Stimulated activated CD8-positive, alpha-beta memory T cell treated with anti-CD3 and anti-CD28 coated beads, Interleukin-15, amount 100 ng/mL, for 4 hours (primary cell): ENCODE results near the gene FTO.

Source experiments
- DNase-seq, 2 donors: peaks; one replicate each; pipeline ENCODE4 v3.0.0-alpha.2; 2020; ENCODE audit warnings: low read depth in 2 of 2

The FTO gene

DNA sequence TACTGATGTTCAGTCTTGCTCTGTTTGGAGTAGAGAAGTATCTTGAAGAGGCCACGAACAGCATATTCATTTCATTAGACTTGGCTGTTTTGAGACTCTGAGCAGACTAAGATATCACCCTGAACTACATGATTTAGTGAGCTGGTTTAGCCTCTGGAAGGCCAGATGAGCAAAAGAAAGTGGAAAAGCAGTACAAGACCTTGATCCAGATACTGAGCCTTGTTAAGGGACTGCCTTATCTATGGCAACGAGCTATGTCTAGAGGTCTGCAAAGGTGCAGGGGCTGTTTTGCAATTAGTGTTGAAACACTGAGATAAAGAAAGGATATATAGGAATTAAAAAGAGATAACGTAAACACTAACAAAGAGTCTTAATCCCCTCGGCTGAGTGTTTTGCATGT, 351.2 kb downstream of the FTO start:
- no peak for DNase-seq

DNA sequence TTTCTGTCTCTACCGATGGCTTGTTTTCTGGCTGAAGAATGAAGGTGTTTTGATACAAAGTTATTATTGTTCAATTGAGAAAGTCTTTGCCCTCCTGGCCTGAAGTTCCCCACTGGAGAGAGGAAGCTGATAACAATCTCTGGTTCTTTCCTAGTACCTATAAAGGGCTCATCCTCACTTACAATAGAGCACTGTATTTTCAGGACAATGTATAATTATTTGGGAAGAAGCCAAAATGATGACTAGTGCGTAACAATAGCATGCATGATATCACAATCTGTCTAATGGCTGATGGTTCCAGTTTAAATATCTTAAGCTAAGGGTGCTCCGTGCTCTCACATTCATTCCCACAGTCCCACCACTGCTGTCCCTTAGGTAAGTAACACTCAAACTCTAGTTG, 351.9 kb downstream of the FTO start:
- no peak for DNase-seq

DNA sequence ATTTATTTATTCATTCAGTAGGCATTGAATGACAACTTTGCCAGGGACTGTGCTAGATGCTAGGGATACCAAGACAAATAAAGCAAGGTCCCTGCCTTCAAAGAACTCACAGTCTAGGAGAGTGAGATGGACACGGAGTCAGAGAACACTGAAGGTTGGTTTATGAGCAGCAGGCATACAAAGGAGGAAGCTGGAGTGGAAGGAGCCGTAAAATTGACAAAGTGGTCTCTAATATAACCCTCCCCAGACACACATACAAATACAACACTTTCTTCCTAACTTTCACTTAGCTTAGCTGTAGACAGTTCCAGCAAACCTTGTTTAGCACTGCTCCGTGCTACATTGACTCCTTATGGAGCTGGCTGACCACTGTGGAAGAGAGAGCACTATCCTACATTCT, 353.0 kb downstream of the FTO start:
- no peak for DNase-seq

DNA sequence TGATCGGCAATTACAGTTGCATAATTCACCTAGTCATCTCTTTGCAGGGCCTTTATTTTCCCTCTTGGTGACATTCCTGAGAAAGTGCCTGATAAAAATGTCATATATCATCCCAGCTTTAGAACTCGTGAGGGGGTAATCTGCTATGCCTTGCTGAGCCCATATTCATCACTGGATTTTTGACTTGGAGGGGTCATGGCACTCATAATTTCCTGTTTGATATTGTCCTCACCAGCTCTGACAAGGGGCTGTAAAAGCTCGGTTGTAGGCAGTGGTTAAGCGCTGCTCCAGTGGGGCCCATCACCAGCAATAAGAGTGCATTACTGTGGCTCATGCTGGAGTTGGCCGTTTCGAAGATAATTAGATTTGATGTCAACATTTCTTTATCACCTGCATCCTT, 355.4 kb downstream of the FTO start:
- no peak for DNase-seq

DNA sequence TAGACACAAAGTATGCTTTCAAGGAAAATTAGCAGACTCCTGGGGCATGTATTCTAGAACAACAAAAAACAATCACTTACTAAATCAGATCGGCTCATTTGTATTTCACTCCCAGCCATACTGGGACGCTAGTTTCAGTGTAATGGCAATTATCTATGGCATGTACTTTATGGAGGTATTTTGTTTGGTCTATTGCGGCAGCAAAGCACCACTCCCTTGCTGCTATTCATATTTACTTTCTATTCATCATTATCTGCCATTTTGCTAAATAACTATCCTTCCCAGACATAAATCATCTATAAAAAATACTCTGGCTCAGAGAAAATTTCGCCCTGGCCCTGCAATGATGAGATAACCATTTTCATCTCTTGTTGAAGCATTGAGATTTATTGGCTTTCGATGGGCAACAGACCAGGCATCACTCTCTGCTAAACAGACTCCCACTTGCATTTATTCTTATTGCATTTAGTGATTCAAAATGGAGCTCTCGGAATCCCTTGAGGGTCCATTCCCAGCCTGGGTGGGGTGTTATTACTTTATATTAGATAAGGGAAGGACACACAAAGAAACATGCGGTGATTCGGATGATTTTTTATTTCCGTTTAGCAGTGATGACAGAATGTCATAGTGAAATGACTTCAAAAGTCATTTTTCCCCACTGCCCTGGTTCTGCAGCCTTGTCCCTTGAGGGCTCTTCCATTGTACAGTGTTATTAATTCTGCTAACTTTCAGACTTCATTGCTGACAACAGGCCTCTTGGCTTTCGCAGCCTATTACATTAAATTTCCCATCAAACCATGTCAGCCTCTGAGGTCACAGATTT, 356.9 kb downstream of the FTO start:
- no peak for DNase-seq

DNA sequence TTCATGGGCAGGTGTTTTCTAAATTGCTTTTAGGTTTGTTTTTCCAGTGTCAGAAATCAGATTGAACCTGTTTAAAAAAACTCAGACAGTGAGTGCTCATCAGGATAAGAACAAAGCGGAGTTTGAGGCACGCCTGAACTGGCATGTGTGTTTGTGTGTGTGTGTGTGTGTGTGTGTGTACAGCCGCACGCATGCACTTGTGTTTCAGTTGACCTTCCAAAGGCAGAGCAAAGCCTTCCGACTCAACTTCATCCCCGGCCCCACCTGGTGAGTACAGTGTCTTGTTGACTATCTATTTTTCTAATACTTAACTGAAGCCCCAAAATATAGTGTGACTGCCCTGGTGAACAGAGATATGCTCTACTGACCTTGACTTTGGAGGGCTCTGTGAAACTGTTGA, 357.5 kb downstream of the FTO start:
- no peak for DNase-seq

DNA sequence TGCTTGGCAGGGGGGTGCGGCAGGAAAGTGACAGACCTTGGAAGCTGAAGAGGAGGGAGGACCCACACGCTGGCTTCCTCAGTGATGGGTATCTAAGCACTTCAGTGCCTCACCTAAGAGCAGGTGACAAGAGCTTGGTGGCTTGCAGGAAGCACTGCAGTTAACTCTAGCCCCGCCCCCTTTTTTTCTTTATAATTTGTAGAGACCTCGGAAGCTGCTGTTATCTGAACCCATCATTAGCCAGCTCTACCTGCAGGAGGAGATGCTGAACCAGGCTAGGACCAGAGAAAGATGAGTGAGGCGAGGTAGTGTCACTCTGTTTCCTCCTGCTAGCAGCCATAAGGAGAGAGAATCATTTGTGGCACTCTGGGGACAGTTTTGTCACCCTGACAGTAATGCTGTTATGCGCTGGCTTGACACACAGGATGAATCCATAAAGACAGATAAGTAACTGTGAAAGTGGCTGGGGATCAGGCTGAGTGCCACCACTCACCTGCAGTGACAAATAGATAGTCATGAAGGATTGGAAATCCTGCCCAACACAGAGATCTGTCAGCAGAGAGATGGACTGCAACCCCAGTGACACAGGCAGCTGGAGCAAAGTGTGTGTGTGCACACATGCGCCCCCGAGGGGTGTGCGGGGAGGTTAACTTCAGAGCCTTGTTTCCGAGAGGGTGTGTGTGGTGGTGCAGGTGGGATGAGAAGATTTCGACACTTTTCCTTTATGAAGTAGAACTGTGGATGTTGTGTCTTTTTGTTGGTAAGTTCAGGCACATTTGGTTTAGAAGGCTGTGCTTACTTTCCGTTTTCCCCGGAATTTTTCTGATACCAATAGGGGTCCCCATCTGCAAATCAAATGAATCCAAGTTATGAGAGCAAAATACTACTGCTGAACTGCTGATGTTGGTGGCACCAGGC, 358.7 kb downstream of the FTO start:
- DNase-seq: no peak

DNA sequence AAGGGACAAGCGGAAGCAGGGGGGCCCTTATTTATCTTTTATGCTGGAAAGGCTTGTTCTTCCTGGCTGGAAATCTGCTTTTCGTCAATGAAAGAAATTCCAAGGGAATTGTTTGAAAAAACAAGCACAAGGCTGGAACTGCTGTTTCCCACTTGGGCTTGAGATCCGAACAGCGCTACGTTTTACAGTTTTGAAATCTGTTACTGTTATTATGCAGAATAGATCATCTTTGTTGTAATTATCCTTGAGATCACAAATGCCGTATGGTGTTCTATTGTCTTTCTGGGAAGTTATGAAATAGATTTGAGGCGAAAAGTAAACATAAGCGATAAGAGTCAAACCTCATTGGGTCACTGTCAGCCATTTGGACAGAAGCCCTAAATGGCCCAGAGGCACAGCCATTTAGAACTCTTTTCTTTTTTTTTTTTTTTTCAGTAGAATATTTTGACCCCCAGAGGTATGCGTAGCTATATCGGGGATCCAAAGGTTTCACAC, 359.4 kb downstream of the FTO start:
- DNase-seq: no peak

DNA sequence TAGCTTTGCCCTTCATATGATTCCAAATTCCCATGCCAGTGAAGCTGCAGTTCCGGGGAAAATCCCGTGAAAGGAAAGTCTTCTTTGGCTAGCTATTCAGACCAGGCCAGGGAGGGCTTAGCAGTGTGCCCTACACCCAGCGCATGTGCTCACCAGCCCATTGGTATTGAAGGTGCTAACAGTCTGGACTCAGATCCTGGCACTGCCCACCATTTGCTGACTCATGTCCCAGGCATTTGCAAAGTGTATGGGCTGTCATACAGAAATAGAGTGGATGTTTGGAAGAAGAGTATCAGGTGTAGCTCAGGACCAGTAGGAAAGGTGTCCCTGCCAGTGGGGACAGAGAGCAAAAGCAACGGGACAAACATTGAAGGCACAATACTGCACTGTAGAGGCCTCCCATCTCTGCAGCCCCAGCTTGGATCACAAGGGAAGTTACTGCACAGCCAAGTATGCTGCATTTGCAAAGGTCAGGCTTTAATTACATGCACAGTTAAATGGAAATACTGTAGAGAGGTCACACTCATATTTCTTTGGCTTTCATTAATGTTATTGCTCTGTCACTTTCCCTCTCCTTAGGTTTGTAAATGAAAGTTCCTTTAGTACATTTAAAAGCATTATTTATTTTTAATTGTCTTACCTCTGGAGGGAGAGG, 362.6 kb downstream of the FTO start:
- DNase-seq: no peak

DNA sequence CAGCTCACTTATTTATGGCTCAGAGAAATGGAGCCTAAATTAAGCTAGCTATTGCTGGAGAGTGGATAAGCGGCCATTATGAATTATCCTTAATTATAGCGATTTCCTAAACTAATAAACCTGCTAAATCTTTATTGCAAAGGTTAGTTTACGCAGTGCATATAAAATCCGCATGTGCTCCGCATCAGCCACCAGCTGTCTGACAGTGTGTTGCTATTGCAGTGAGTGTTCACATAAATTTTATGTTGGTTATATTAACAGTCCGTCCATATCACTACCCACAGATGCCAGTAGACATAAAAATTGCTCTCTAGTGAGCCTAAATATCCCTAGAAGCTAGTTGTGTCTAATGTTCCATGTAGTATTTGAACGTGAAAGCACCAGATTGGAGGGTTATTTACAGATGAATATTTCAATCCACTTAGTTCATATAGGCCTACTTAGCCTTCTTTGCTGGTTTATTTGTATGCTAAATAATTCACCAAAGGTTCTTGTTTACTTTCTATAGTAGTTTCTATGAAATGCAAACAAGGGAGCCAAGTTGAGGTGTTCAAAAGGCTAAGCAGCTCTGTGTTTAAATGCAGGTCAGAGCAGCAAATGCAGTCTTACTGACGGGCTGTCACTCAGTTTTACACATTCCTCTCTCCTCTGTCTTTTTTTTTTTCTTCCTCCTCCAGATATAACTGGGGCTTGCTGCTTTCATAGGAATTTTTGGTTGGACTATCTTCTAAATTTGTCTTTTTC, 363.5 kb downstream of the FTO start:
- DNase-seq: no peak

DNA sequence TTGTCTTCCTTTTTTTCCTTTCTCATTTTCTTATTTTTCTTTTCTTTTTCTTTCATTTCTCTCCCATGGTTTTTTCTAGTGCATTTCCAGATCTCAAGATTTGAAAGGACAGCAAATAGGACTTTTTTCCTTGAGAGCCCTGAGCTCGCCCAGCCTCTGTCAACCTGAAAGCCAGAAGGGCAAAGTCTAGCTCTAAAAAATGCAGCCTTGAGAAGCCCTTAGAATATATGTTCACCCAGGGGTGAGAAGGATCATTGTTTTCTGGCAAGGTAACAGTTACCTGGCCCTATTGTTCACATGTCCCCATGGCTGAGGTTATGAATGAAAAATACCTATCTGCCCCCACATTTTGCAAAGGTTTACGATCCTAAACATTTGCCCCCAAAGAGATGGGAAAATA, 364.3 kb downstream of the FTO start:
- DNase-seq: no peak

DNA sequence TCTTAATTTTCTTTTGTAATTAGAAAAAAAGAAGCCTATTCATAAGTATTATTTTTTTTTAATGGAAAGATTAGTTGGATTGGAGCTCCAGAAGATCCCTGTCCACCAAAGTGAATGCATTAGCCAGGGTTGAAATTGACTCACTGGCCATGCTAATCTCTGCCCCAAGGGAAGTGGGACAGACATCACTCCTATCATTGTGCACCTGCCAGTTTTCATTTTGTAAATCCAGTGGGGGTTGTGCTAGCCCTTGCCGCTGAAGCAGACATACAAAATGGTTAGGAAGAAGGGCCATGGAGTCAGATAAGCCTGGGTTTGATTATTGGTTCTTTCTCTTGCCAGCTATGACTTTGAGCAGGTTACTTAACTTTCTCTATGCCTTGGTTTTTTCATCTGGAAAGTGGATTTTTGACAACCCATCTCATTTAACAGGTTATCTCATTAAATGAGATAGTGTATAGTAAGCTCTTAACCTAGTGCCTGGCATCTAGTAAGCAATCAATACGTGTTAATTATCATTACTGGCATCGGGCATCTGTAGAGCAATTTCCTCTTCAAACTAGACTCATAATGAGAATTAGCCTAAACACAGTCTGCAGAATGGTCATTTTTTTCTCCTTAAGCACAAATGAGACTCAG, 365.8 kb downstream of the FTO start:
- no peak for DNase-seq

DNA sequence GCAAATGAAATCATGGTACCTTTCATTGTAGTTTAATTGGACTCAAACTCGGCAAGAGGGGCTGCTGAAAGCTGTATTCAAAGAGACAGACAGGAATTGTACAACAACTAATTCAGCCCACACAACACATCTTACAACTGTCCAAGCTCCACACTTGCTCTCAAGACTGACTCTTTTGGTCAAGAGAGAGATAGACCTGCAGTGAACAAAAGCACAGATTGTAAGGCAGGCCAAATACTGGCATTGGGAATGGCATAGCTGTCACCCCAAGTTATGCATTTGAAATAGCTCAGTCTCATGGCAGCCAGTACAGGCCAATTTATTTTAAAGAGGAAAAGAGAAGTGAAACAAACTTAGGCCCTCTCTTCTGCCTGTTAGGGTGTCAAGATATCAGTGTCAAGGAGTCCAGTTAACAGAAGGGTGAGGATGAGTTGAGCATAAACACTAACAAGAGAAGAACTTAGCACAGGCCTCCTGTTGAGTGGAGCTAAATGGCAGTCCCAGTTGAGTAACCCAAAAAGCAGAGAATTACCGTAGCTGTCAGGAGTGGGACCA, 366.9 kb downstream of the FTO start:
- no peak for DNase-seq

DNA sequence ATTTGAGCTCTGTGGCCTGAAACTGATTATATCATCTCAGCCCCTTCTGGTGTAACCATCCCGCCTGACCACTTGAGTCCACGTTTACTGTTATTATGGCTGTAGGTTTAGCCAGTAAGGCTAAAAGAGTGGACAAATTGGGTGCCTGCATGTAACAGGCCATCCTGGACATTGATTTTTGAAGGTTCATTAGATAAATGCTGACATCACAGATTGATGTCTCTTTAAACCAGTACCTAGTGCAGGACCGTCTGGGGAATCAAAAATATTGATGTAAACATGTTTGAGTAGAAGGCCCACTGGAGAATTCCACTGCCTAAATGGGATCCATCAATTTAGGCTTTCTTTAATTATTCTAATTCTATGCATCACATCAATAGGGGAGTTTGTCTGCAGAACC, 367.6 kb downstream of the FTO start:
- no peak for DNase-seq

DNA sequence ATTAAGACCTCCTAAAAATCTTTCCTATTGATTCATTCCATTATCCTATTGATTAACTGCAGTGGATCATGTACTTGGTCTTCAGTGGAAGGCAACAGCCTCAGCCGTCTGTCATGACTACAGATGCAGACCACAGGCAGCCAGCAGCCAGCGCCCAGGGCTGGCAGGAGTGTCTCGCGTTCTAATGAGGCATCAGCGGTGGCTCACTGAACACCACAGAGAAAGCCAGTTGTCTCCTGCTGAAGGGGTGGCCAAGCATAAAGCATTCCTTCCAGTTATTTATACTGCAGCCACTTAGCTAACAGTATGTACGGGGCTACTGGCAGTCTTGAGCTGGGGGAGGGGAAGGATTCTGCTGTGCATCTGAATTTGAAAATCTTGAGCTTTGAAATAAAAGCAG, 368.3 kb downstream of the FTO start:
- no peak for DNase-seq

DNA sequence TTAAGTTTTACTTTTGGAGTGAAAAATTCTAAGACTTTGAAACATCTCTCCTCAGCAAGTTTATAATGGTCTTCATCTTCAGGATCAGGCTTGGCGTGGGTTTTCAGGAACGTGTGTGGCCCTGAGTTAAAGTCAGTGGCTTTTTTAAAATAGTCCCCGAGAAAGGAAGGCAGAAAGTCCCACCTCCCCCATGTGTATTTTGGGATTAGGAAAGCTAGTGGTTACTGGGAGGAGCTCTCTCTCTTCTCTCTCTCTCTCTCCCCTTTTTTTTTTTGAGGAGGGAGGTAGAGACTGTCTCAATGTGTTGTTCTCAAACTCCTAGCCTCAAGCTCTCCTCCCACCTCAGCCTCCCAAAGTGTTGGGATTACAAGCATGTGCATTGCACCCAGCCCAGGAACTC, 369.4 kb downstream of the FTO start:
- DNase-seq: no peak

DNA sequence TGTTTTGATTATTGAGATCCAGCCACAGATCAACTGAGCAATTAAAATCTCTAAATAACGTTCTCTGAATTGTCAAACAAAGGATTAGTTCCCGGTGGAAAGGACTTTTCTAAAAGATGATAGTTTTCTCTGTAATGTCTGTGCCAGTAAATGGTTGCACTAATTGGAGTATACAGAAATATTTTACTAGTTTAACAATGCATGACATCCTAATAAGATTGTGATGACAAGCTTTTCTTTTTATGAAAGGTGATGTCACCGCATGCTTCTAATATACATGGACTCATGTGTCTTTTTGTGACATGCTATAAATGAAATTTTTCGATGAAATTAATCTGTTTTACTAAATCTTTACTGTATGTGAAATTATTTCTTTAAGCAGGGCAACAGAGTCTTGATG, 371.5 kb downstream of the FTO start:
- DNase-seq: no peak

DNA sequence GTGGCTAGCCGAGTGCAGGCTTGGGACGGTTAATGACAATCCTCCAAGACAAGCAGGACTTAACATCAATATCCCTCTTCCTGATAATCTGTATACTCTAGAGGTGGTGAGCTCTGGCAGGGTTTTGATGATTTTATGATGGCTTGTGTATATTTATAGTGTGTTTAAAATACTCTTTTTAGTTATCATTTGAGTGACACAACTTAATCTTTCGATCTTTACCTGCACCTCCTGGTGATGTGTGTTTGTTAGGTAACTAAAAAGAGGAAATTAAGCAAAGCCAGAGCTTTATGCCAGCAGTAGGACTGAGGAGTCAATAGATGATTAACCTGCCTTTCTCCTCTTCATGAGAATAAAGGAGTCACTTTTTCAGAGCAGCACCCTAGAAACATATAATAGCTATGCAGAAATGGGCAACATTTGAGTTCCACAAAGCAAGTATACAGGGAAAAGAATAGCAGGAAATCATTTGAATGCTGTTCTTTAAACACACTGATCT, 372.1 kb downstream of the FTO start:
- no peak for DNase-seq

DNA sequence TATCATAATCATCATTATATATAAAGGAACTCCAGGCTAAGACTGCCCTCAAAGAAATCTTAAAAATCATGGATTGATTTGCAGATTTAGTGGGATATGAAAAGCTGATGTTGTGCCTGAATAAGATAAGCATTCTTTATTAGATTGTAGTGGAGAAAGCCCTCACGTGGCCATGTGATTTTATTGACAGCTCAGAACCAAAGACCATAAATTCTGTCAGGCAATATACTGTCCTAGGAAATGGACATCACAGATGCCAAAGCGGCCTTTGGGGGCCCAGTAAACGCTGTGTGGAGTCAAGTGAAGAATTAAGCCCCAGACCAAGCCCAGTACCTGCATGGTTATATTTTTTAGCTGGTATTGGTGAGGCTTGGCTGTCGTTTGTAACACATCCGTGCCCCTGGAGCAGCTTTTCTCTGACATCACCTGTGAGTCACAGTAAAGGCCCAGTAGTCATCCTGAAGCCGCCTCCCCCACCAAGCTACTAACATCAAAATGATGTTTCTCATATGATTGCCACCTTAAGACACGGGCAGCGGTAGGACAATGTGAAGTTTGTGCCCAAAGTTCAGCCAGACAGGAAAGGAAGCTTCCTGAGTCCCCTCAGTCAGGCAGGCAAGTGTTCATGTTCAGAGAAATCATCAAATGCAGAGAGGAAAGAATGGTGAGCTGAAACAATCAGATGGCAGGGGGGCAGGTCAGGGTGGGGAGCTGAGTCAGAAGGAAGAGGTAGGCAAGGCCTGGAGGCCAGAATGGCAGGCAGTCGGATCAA, 373.3 kb downstream of the FTO start:
- DNase-seq: no peak

DNA sequence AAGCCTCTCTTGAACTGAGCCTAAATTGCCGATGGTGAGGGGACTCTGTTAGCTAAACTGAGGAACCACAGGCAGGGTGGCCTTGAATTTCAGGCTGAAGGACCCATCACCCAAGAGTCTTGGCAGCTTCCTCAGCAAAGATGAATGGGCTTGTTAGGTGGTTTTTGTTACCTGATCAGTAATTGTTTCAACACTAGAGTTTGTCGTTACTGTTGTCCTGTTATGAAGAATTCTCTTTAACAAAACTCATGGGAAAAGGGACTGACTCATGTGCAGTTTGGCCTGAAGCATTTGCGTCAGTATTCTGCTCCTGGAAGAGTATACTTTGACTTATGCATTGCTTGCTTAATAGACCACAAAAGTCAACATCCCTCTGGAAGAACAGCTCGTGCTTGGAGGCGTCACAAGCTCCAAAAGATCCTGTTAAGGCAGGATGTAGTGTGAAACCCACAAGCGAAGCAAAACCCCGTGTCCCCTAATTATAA, 376.6 kb downstream of the FTO start:
- no peak for DNase-seq
